HG02852 (cell line): Measurements from ENCODE around the gene SMARCC2.
A peak's percentile ranks its signal among the peaks of the same experiment; 100 is the strongest.
"Not testable (repeated sequence)": the region's sequence is repeated elsewhere in the genome, so short reads cannot be mapped to it uniquely, and the experiment has no call there.

Source experiments
- ATAC-seq: cut with Tn5 transposase; IDR thresholded peaks from one replicate; pipeline ENCODE4 v1.9.1; 2021; ENCODE audit warnings: mild to moderate bottlenecking, moderate library complexity; ENCODE audit not compliant: unreplicated experiment

Gene SMARCC2

GRCh38 chr12:56165369-56165768 is 23.9 kb downstream of the SMARCC2 start:
- ATAC-seq: no peak

- no peak for ATAC-seq
These were observed 24.9 kb downstream of the SMARCC2 start for GRCh38 chr12:56164345-56164729.

- ATAC-seq: no peak
These were observed 25.5 kb downstream of the SMARCC2 start for GRCh38 chr12:56163533-56164344.

- no peak for ATAC-seq
These were observed 26.6 kb downstream of the SMARCC2 start for GRCh38 chr12:56162468-56163290.

- no peak for ATAC-seq
These were observed 27.5 kb downstream of the SMARCC2 start for GRCh38 chr12:56161690-56162351.

- ATAC-seq: no peak
These were observed 28.2 kb downstream of the SMARCC2 start for GRCh38 chr12:56160894-56161689.

- no peak for ATAC-seq
These were observed 29.0 kb downstream of the SMARCC2 start for GRCh38 chr12:56160193-56160763.

GRCh38 chr12:56159482-56160192 is 29.6 kb downstream of the SMARCC2 start:
- no peak for ATAC-seq

- no peak for ATAC-seq
These were observed 30.3 kb downstream of the SMARCC2 start for GRCh38 chr12:56158926-56159461.

GRCh38 chr12:56158029-56158925 is 31.0 kb downstream of the SMARCC2 start, which contains the start of gene MYL6:
Gene MYL6 (plus strand): TSS chr12:56158359. CDS start chr12:56158402, 43 bp downstream.
- peak; percentile 80 for ATAC-seq

GRCh38 chr12:56157201-56158028 is 31.9 kb downstream of the SMARCC2 start:
- peak; percentile 26 for ATAC-seq

- ATAC-seq: not testable (repeated sequence)
These were observed 32.7 kb downstream of the SMARCC2 start for GRCh38 chr12:56156464-56157200.

GRCh38 chr12:56155256-56155845 is 33.9 kb downstream of the SMARCC2 start:
- no peak for ATAC-seq

- no peak for ATAC-seq
These were observed 34.5 kb downstream of the SMARCC2 start for GRCh38 chr12:56154818-56155217.

GRCh38 chr12:56154246-56154771 is 35.0 kb downstream of the SMARCC2 start:
- ATAC-seq: no peak

GRCh38 chr12:56153678-56154065 is 35.6 kb downstream of the SMARCC2 start:
- no peak for ATAC-seq
